HG02981 (cell line): Measurements from ENCODE around the gene GLDN.
"Not testable (repeated sequence)": the region's sequence is repeated elsewhere in the genome, so short reads cannot be mapped to it uniquely, and the experiment has no call there.

Source experiments
- ATAC-seq: cut with Tn5 transposase; IDR thresholded peaks from one replicate; pipeline ENCODE4 v1.9.1; 2021; ENCODE audit warnings: mild to moderate bottlenecking, moderate library complexity; ENCODE audit not compliant: unreplicated experiment

The GLDN gene

GRCh38 chr15:51386486-51386885 is 45.0 kb downstream of the GLDN start:
- no peak for ATAC-seq

GRCh38 chr15:51386960-51387698 is 45.7 kb downstream of the GLDN start:
- no peak for ATAC-seq

GRCh38 chr15:51387699-51388041 is 46.2 kb downstream of the GLDN start:
- no peak for ATAC-seq

GRCh38 chr15:51388726-51389125 is 47.3 kb downstream of the GLDN start:
- no peak for ATAC-seq

- no peak for ATAC-seq
Observed at GRCh38 chr15:51390241-51390965, 48.9 kb downstream of the GLDN start.

GRCh38 chr15:51390966-51391422 is 49.5 kb downstream of the GLDN start:
- no peak for ATAC-seq

- ATAC-seq = no peak
Observed at GRCh38 chr15:51396921-51397320, 55.5 kb downstream of the GLDN start.

- ATAC-seq = no peak
Observed at GRCh38 chr15:51398626-51399025, 57.2 kb downstream of the GLDN start.

GRCh38 chr15:51401051-51401780 is 59.8 kb downstream of the GLDN start:
- ATAC-seq = no peak

GRCh38 chr15:51401872-51402517 is 60.5 kb downstream of the GLDN start:
- no peak for ATAC-seq

- no peak for ATAC-seq
Observed at GRCh38 chr15:51403072-51403878, 61.8 kb downstream of the GLDN start.

GRCh38 chr15:51403946-51404695 is 62.7 kb downstream of the GLDN start:
- no peak for ATAC-seq

- ATAC-seq = no peak
Observed at GRCh38 chr15:51405693-51406523, 64.5 kb downstream of the GLDN start.

GRCh38 chr15:51414256-51414860 is 72.9 kb downstream of the GLDN start:
- no peak for ATAC-seq

GRCh38 chr15:51416129-51416528 is 74.7 kb downstream of the GLDN start:
- ATAC-seq = no peak

- not testable (repeated sequence) for ATAC-seq
Observed at GRCh38 chr15:51423040-51423439, 81.6 kb downstream of the GLDN start.

GRCh38 chr15:51424780-51425179 is 83.3 kb downstream of the GLDN start:
- no peak for ATAC-seq

- no peak for ATAC-seq
Observed at GRCh38 chr15:51425517-51426040, 84.1 kb downstream of the GLDN start.
